HFFc6 (cell line): ENCODE measurements around the gene SMPD3. TPM values are rescaled to one million over a fixed set of nuclear protein-coding genes. Genes with fewer than 3 reads are reported as not detected.

Experiments used
- DNase-seq: peaks from one replicate; pipeline ENCODE4 v3.0.0-alpha.2; 2018
- H3K27ac Mint-ChIP-seq: 2 replicates; pipeline ENCODE4 v1.8.0; 2020; ENCODE audit warnings: mild to moderate bottlenecking, mixed read lengths
- H3K27me3 Mint-ChIP-seq: 2 replicates; pipeline ENCODE4 v1.8.0; 2021; ENCODE audit warnings: mild to moderate bottlenecking, moderate library complexity, mixed read lengths; ENCODE audit not compliant: insufficient read depth
- H3K36me3 Mint-ChIP-seq: 2 replicates; pipeline ENCODE4 v1.8.0; 2021; ENCODE audit warnings: low read depth, mixed read lengths
- H3K4me1 Mint-ChIP-seq: 2 replicates; pipeline ENCODE4 v1.8.0; 2020; ENCODE audit warnings: low read depth, mixed read lengths
- H3K4me3 Mint-ChIP-seq: 2 replicates; pipeline ENCODE4 v1.8.0; 2020; ENCODE audit warnings: mild to moderate bottlenecking, moderate library complexity, mixed read lengths
- H3K9me3 Mint-ChIP-seq: 2 replicates; pipeline ENCODE4 v1.8.0; 2020; ENCODE audit warnings: mild to moderate bottlenecking, mixed read lengths
- total RNA-seq, 6 experiments: library from RNA; stranded (reverse); fragmentation: NEBNext Ultra II Directional; extraction: Animal tissue kit (Norgen Biotek cat#: 25700); gene quantifications; 2 replicates in 1 of 6; 3 replicates in 5 of 6; pipeline ENCODE4 v1.2.3, GENCODE V29; 2021
- TF ChIP-seq, protein P1 (sequence below): fragments of 200-600 bp; sonication (generic); IDR thresholded peaks from 2 replicates; pipeline ENCODE4 v1.5.0; 2021; ENCODE audit warnings: antibody characterized with exemption, mild to moderate bottlenecking

SMPD3 gene
- total RNA-seq, 6 experiments from 2014 or later = 0.05 to 0.73 (median 0.30) TPM

DNA sequence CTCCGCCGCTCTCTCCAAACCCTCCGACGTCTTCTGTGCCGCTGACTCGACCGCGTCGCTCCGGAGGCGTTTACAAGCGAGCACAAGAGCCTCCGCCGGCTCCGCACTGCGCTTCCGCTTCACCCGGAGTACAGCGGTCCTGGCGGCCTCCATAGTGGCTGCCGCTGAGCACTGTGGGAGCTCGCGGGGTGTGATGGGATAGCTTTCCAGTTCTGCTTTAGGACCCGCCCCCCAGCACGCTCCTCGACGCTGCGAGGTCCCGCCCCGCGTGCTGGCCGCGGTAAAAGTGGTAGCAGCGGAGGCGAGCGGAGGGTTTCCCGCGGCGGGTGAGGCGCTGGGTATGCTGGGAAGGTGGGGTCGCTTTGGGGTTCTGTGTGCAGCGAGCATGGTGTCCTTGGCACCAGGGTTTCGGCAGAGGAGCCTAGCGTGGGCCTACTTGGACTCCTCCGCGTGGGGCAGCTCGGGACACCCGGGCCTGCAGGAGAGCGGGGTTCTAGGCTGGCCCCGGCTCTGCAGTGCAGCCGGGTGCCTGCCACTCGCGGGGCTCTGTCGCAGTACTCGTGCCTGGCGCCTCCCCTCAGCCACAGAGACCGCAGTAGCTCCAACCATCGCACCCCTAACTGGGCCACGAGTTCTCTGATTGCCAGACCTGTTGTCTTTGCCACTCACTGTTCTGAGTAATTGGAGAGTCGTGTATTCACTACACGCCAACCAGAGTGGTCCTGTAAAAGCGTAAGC, 137.4 kb downstream of the SMPD3 start, which contains the start of the genes PRMT7 and SLC7A6OS:
Gene PRMT7, plus strand, starts transcription at position 246 of the 738 bp plus-strand sequence. CDS start 4,961 bp downstream, outside the sequence.
Gene SLC7A6OS, minus strand, starts transcription at position 173 of the 738 bp plus-strand sequence. Its CDS starts 20 bp downstream, at position 153.
- Mint-ChIP-seq H3K36me3 (peaks cover 24% of the 10 kb centered on the region), H3K27ac (peak within 1 kb of the TSS; percentile 92), H3K27me3 (peaks cover 3% of the 10 kb centered on the region), H3K4me3 (peak within 1 kb of the TSS; percentile 88), H3K4me1 (peaks cover 25% of the 10 kb centered on the region), H3K9me3 (no peaks in the 10 kb centered on the region)
- TF ChIP-seq, protein P1, sequence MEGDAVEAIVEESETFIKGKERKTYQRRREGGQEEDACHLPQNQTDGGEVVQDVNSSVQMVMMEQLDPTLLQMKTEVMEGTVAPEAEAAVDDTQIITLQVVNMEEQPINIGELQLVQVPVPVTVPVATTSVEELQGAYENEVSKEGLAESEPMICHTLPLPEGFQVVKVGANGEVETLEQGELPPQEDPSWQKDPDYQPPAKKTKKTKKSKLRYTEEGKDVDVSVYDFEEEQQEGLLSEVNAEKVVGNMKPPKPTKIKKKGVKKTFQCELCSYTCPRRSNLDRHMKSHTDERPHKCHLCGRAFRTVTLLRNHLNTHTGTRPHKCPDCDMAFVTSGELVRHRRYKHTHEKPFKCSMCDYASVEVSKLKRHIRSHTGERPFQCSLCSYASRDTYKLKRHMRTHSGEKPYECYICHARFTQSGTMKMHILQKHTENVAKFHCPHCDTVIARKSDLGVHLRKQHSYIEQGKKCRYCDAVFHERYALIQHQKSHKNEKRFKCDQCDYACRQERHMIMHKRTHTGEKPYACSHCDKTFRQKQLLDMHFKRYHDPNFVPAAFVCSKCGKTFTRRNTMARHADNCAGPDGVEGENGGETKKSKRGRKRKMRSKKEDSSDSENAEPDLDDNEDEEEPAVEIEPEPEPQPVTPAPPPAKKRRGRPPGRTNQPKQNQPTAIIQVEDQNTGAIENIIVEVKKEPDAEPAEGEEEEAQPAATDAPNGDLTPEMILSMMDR = peak; percentile 49
- DNase-seq = peak; percentile 83

DNA sequence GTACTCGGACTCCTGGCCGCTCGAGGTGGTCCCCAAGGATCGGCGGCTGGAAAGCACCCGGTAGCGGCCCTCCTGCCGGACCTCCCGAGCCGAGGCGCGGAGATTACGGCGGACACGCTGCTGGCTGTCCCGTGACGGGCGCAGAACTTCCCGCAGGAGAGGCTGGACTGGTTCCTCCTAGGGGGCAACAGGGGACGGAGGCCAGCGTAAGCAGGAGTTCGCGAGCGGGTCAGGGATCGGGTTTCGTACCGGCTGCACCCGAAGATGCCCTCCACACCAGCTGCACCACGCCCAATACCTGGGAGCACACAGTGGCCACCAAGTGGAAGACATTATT, 137.9 kb downstream of the SMPD3 start:
- Mint-ChIP-seq H3K36me3 (peaks cover 20% of the 10 kb centered on the region), H3K27me3 (peaks cover 3% of the 10 kb centered on the region), H3K4me3 (peak overlapping the region; percentile 88), H3K27ac (peak overlapping the region; percentile 92), H3K4me1 (peaks cover 25% of the 10 kb centered on the region), H3K9me3 (no peaks in the 10 kb centered on the region)
- DNase-seq = no peak
- TF ChIP-seq, protein P1 = no peak

DNA sequence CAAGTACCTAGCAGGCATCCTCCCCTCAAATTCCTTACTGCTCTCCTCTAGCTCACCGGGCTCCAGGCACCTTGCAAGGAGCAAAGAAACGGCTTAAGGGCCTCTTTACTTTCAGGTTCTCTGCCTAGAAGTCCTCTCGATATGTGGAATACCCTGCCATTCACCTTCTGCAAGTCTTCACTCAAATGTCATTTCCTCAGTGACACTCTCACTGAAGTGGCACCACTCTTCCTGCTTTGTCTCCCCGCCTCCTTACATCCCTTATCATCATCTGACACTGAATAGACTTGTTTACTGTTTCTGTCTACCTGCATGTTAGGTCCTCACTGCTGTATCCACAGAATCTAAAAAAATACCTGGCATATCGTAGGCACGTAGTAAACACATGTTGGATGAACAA, 138.5 kb downstream of the SMPD3 start:
- TF ChIP-seq, protein P1 = no peak
- Mint-ChIP-seq H3K4me3 (peak overlapping the region; percentile 88), H3K27ac (peak overlapping the region; percentile 92), H3K4me1 (peaks cover 25% of the 10 kb centered on the region), H3K9me3 (no peaks in the 10 kb centered on the region), H3K27me3 (peaks cover 3% of the 10 kb centered on the region; the same call in 1 of the 2 replicates), H3K36me3 (peaks cover 20% of the 10 kb centered on the region)
- DNase-seq = no peak

Other genes starting within 250 kb of the SMPD3 start
- gene ESRP2, start 212.4 kb downstream of the SMPD3 start, total RNA-seq = under 1 TPM in 4 of 6 experiments, not detected in 2; 0.05 to 0.14 (median 0.10) TPM
- 10 to 100 TPM; 40.1 to 47.4 (median 44.4) TPM for gene PLA2G15, start 203.1 kb downstream of the SMPD3 start, total RNA-seq
- 10 to 100 TPM; 46.1 to 56.6 (median 50.8) TPM for gene SLC7A6, start 184.0 kb downstream of the SMPD3 start, total RNA-seq
- gene SLC7A6OS, start 137.6 kb downstream of the SMPD3 start, total RNA-seq = 10 to 100 TPM; 10.5 to 16.2 (median 13.7) TPM
- 10 to 100 TPM; 32.1 to 37.7 (median 36.4) TPM for gene PRMT7, start 137.5 kb downstream of the SMPD3 start, total RNA-seq
- 10 to 100 TPM; 13.3 to 17.0 (median 13.9) TPM for gene ZFP90, start 90.8 kb upstream of the SMPD3 start, total RNA-seq
- gene CDH3, start 196.8 kb upstream of the SMPD3 start, total RNA-seq = under 1 TPM in 4 of 6 experiments, not detected in 2; 0.10 to 0.36 (median 0.13) TPM